Stimulated activated naive CD8-positive, alpha-beta T cell treated with anti-CD3 and anti-CD28 coated beads, Interleukin-15, amount 100 ng/mL, for 72 hours (primary cell): ENCODE data around the gene CACNA1F.
A peak's percentile ranks its signal among the peaks of the same experiment; 100 is the strongest.

Source experiments
- ATAC-seq: fragments of 150-1000 bp; cut with Tn5 transposase; 2 replicates; pipeline ENCODE4 v1.10.0; 2021; ENCODE audit warnings: mild to moderate bottlenecking, moderate library complexity
- DNase-seq, 2 donors: peaks; one replicate each; pipeline ENCODE4 v3.0.0; 2021 to 2022
- H3K27ac Mint-ChIP-seq, 2 donors: one replicate each; pipeline ENCODE4 v1.8.0; 2022; ENCODE audit warnings: mild to moderate bottlenecking in 2 of 2, mixed read lengths in 2 of 2, moderate library complexity in 2 of 2
- H3K27me3 Mint-ChIP-seq: one replicate; pipeline ENCODE4 v1.8.0; 2022; ENCODE audit warnings: mixed read lengths
- H3K4me1 Mint-ChIP-seq: one replicate; pipeline ENCODE4 v1.8.0; 2022; ENCODE audit warnings: mild to moderate bottlenecking, mixed read lengths
- H3K4me3 Mint-ChIP-seq, 2 donors: one replicate each; pipeline ENCODE4 v1.8.0; 2022; ENCODE audit warnings: mild to moderate bottlenecking in 2 of 2, mixed read lengths in 2 of 2, moderate library complexity in 1 of 2
- H3K9me3 Mint-ChIP-seq, 2 donors: one replicate each; pipeline ENCODE4 v1.8.0; 2022; ENCODE audit warnings: mixed read lengths in 2 of 2

CACNA1F gene

GRCh38 chrX:49264460-49264859 lies 31.3 kb upstream of the CACNA1F start, which contains the start of gene FOXP3:
FOXP3 (minus strand) TSS chrX:49264710; CDS start chrX:49258505, 6,205 bp downstream.
- Mint-ChIP-seq H3K4me3 (peak within 1 kb of the TSS; percentile 85 to 92), H3K27ac (peak within 1 kb of the TSS; percentile 95), H3K9me3 (no peaks in the 10 kb centered on the region), H3K27me3 (no peaks in the 10 kb centered on the region), H3K4me1 (peaks cover 71% of the 10 kb centered on the region)
- DNase-seq = no peak
- no peak for ATAC-seq

- no peaks in the 10 kb centered on the region for H3K27me3 Mint-ChIP-seq
- H3K9me3 Mint-ChIP-seq = no peaks in the 10 kb centered on the region
- H3K27ac Mint-ChIP-seq = peak overlapping the region in 1 of 2 donors; percentile 51
- no peak for DNase-seq
- peaks cover 80% of the 10 kb centered on the region for H3K4me1 Mint-ChIP-seq
- ATAC-seq = no peak
- H3K4me3 Mint-ChIP-seq = peak overlapping the region; percentile 85 to 92
These were observed 30.5 kb upstream of the CACNA1F start for GRCh38 chrX:49263631-49264030.

GRCh38 chrX:49262603-49263002 lies 29.5 kb upstream of the CACNA1F start:
- DNase-seq = no peak
- Mint-ChIP-seq H3K27me3 (no peaks in the 10 kb centered on the region), H3K9me3 (no peaks in the 10 kb centered on the region), H3K27ac (peak overlapping the region in 1 of 2 donors; percentile 81), H3K4me3 (peak overlapping the region; percentile 79 to 85), H3K4me1 (peaks cover 81% of the 10 kb centered on the region)
- ATAC-seq = peak; percentile 69

GRCh38 chrX:49260221-49260985 lies 27.3 kb upstream of the CACNA1F start:
- ATAC-seq = no peak
- peak overlapping the region in 1 of 2 donors; percentile 57 for H3K4me3 Mint-ChIP-seq

GRCh38 chrX:49258749-49259124 lies 25.6 kb upstream of the CACNA1F start:
- DNase-seq = no peak
- H3K4me3 Mint-ChIP-seq = peak overlapping the region; percentile 23 to 32
- H3K4me1 Mint-ChIP-seq = peaks cover 76% of the 10 kb centered on the region
- no peaks in the 10 kb centered on the region for H3K9me3 Mint-ChIP-seq
- ATAC-seq = no peak
- H3K27me3 Mint-ChIP-seq = no peaks in the 10 kb centered on the region
- peak overlapping the region in 1 of 2 donors; percentile 73 for H3K27ac Mint-ChIP-seq

More at GRCh38 chrX:49260221-49260985, 27.3 kb upstream of the CACNA1F start:
- H3K27ac Mint-ChIP-seq = peak overlapping the region in 1 of 2 donors; percentile 12
- H3K9me3 Mint-ChIP-seq = no peaks in the 10 kb centered on the region
- DNase-seq = no peak
- no peaks in the 10 kb centered on the region for H3K27me3 Mint-ChIP-seq
- peaks cover 85% of the 10 kb centered on the region for H3K4me1 Mint-ChIP-seq

GRCh38 chrX:49257846-49258748 lies 25.0 kb upstream of the CACNA1F start:
- Mint-ChIP-seq H3K27ac (peak overlapping the region; percentile 25 to 71), H3K27me3 (no peaks in the 10 kb centered on the region), H3K9me3 (no peaks in the 10 kb centered on the region), H3K4me1 (peaks cover 75% of the 10 kb centered on the region), H3K4me3 (peak overlapping the region; percentile 58 to 80)
- ATAC-seq (peak; percentile 68), DNase-seq (no peak)

- no peak overlapping the region for H3K27ac Mint-ChIP-seq
- H3K9me3 Mint-ChIP-seq = no peaks in the 10 kb centered on the region
- H3K27me3 Mint-ChIP-seq = no peaks in the 10 kb centered on the region
- no peak for DNase-seq
- peak; percentile 19 for ATAC-seq
- peaks cover 68% of the 10 kb centered on the region for H3K4me1 Mint-ChIP-seq
- H3K4me3 Mint-ChIP-seq = peak overlapping the region; percentile 58 to 80
These were observed 24.1 kb upstream of the CACNA1F start for GRCh38 chrX:49257074-49257790.

- H3K9me3 Mint-ChIP-seq = no peaks in the 10 kb centered on the region
- no peak for DNase-seq
- ATAC-seq = no peak
- H3K4me3 Mint-ChIP-seq = no peak overlapping the region
- H3K27ac Mint-ChIP-seq = peak overlapping the region in 1 of 2 donors; percentile 76
- peaks cover 68% of the 10 kb centered on the region for H3K4me1 Mint-ChIP-seq
- H3K27me3 Mint-ChIP-seq = no peaks in the 10 kb centered on the region
These were observed 23.3 kb upstream of the CACNA1F start for GRCh38 chrX:49256268-49256995.

- Mint-ChIP-seq H3K27me3 (no peaks in the 10 kb centered on the region), H3K4me1 (peaks cover 67% of the 10 kb centered on the region), H3K4me3 (no peak overlapping the region), H3K9me3 (no peaks in the 10 kb centered on the region), H3K27ac (no peak overlapping the region)
- ATAC-seq (no peak), DNase-seq (no peak)
These were observed 21.5 kb upstream of the CACNA1F start for GRCh38 chrX:49254639-49255038.

- no peak for DNase-seq
- Mint-ChIP-seq H3K27me3 (no peaks in the 10 kb centered on the region), H3K4me1 (peaks cover 34% of the 10 kb centered on the region), H3K9me3 (no peaks in the 10 kb centered on the region), H3K27ac (no peak overlapping the region), H3K4me3 (peak overlapping the region in 1 of 2 donors; percentile 48)
- no peak for ATAC-seq
These were observed 18.2 kb upstream of the CACNA1F start for GRCh38 chrX:49251325-49251724.

- DNase-seq (no peak), ATAC-seq (no peak)
- Mint-ChIP-seq H3K4me3 (peak overlapping the region in 1 of 2 donors; percentile 46), H3K4me1 (peaks cover 26% of the 10 kb centered on the region), H3K27me3 (no peaks in the 10 kb centered on the region), H3K27ac (peak overlapping the region; percentile 40 to 94), H3K9me3 (no peaks in the 10 kb centered on the region)
These were observed 17.4 kb upstream of the CACNA1F start for GRCh38 chrX:49250578-49250977.

GRCh38 chrX:49250066-49250465 lies 16.9 kb upstream of the CACNA1F start:
- Mint-ChIP-seq H3K27me3 (no peaks in the 10 kb centered on the region), H3K4me3 (peak overlapping the region in 1 of 2 donors; percentile 29), H3K4me1 (peaks cover 23% of the 10 kb centered on the region), H3K9me3 (no peaks in the 10 kb centered on the region), H3K27ac (peak overlapping the region in 1 of 2 donors; percentile 90)
- ATAC-seq = no peak
- DNase-seq = no peak

GRCh38 chrX:49249616-49250015 lies 16.5 kb upstream of the CACNA1F start:
- H3K4me1 Mint-ChIP-seq = peaks cover 23% of the 10 kb centered on the region
- no peaks in the 10 kb centered on the region for H3K9me3 Mint-ChIP-seq
- no peak for ATAC-seq
- H3K27ac Mint-ChIP-seq = peak overlapping the region in 1 of 2 donors; percentile 90
- no peaks in the 10 kb centered on the region for H3K27me3 Mint-ChIP-seq
- no peak for DNase-seq
- H3K4me3 Mint-ChIP-seq = no peak overlapping the region

- Mint-ChIP-seq H3K27me3 (no peaks in the 10 kb centered on the region), H3K9me3 (no peaks in the 10 kb centered on the region), H3K27ac (no peak overlapping the region), H3K4me1 (peaks cover 23% of the 10 kb centered on the region), H3K4me3 (no peak overlapping the region)
- ATAC-seq (no peak), DNase-seq (no peak)
These were observed 15.9 kb upstream of the CACNA1F start for GRCh38 chrX:49249071-49249470.
